Measurements from ENCODE around the gene ATRX. TPM values are rescaled to one million over a fixed set of nuclear protein-coding genes. Genes with fewer than 3 reads are reported as not detected.
"Not testable (repeated sequence)": the region's sequence is repeated elsewhere in the genome, so short reads cannot be mapped to it uniquely, and the experiment has no call there.

The ATRX gene
- total RNA-seq, 1 donor from 2014 or later: 87.8 TPM

GRCh38 chrX:77519765-77520164 is 266.3 kb downstream of the ATRX start:
- intact Hi-C loops (cut with micrococcal nuclease): no loop called here
- ATAC-seq: no peak
- no peak for DNase-seq

DNA sequence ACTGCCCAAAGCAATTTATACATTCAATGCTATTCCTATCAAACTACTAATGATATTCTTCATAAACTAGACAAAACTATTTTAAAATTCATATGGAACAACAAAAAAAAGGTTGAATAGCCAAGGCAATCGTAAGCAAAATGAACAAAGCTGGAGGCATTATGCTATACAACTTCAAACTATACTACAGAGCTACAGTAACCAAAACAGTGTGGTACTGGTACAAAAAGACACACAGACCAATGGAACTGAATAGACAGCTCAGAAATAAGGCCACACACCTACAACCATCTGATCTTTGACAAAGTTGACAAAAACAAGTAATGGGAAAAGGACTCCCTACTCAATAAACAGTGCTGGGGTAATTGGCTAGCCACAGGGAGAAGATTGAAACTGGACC is 271.8 kb downstream of the ATRX start:
- ATAC-seq (no peak), DNase-seq (no peak)
- intact Hi-C loops (cut with micrococcal nuclease): no loop called here

DNA sequence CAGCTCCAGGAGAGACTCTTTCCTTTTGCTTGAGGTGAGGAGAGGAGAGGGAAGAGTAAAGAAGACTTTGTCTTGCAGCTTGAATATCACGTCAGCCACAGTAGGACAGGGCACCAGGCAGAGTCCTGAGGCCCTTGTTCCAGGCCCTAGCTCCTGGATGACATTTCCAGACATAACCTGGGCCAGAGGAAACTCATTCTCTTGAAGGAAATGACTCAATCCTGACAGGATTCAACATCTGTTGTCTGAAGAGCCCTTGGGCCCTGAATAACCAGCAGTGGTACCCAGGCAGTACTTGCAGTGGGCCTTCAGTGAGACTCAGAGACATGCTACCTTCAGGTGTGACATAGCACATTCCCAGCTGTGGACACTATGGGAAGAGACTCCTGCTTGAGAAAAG is 276.0 kb downstream of the ATRX start:
- ATAC-seq (no peak), DNase-seq (no peak)
- intact Hi-C loops (cut with micrococcal nuclease): no loop called here

DNA sequence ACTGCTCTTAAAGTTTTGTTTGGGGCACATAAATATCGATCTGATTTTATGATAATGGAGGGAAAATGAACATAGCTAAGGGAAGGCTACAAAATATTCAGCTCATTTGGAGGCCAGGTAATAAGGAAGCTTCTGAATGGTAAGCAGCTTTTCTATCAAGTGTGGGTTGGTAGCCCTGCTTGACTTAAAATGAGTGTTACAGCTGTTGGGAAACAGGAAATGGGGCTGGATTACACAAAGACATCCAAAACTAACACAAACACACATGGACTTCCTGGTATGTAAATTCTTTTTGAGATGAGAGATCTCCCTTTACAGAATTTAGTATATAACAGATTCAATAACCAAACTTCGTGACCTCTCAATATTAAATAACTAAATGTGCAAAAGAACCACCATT is 280.8 kb downstream of the ATRX start:
- peak; percentile 32 for ATAC-seq
- intact Hi-C loops (cut with micrococcal nuclease): no loop called here
- DNase-seq: no peak

- DNase-seq (no peak), ATAC-seq (no peak)
- intact Hi-C loops (cut with micrococcal nuclease): no loop called here
Observed at GRCh38 chrX:77502951-77503525, 283.0 kb downstream of the ATRX start.

DNA sequence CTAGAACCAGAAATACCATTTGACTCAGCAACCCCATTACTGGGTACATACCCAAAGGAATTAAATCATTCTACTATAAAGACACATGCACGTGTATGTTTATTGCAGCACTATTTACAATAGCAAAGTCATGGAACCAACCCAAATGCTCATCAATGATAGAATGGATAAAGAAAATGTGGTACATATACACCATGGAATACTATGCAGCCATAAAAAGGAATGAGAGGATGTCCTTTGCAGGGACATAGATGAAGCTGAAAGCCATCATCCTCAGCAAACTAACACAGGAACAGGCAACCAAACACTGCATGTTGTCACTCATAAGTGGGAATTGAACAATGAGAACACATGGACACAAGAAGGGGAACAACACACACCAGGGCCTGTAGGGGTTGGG is 285.9 kb downstream of the ATRX start:
- DNase-seq; intact Hi-C loops (cut with micrococcal nuclease); ATAC-seq: not testable (repeated sequence)

DNA sequence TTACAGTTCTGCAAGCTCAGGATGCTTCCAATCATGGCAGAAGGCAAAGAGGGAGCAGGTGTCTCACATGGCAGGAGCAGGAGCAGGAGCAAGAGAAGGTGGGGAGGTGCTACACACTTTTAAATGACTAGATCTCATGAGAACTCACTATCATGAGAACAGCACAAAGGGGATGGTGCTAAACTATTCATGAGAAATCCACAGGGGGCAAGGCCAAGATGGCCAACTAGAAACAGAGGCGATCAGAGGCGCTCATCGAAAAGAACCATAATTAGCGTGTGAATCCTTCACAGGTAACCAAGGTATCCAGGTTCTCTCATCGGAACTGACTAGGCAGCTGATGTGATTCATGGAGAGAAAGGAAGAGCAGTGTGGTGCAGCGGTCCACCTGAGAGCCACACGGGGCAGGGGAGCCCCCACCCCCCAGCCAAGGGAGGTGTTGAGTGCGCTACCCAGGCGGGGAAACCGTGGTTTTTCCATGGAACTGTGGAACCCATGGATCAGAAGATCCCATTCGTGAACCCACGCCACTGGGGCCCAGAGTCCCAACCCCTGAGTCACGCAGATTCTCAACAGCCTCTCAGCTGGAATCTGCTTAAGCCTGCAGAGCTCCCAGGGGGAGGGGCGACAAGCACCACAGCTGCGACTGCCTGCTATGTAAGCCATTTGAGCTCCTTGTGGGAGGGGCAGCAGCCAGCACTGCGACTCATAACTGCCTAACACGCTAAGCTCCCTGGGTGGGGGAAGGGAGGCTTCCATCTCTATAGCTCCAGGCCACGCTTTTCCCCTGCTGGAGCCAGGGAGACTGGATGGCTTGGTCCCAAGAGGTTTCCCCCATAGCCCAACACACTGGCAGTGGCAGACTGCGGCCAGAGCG is 292.1 kb downstream of the ATRX start:
- intact Hi-C loops (cut with micrococcal nuclease): no loop called here
- ATAC-seq: no peak
- DNase-seq: no peak

DNA sequence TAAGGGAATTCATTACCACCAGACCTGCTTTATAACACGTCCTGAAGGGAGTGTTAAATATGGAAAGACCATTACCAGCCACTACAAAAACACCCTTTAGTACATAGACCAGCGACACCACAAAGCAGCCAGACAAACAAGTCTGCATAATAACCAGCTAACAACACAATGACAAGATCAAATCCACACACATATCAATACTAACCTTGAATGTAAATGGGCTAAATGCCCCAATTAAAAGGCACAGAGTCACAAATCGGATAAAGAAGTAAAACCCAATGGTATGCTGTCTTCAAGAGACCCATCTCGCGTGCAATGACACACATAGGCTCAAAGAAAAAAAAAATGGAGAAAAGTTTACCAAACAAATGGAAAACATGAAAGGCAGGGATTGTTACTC is 302.0 kb downstream of the ATRX start:
- ATAC-seq (no peak), DNase-seq (no peak)
- intact Hi-C loops (cut with micrococcal nuclease): no loop called here

GRCh38 chrX:77455437-77455836 is 330.6 kb downstream of the ATRX start:
- peak; percentile 88 for ATAC-seq
- no peak for DNase-seq
- intact Hi-C loops (cut with micrococcal nuclease): no loop called here

Other genes starting within 250 kb of the ATRX start
- gene MAGT1, start 109.2 kb upstream of the ATRX start, total RNA-seq: 49.5 TPM
- 1,790 TPM for gene COX7B, start 113.3 kb upstream of the ATRX start, total RNA-seq
- 4.8 TPM for gene ATP7A, start 124.5 kb upstream of the ATRX start, total RNA-seq
- gene PGAM4, start 183.4 kb upstream of the ATRX start, total RNA-seq: not detected